Lung (tissue), 12 donors: Measurements from ENCODE around the gene ANGPTL3. TPM values are rescaled to one million over a fixed set of nuclear protein-coding genes. Genes with fewer than 3 reads are reported as not detected.
"Not testable (repeated sequence)": the region's sequence is repeated elsewhere in the genome, so short reads cannot be mapped to it uniquely, and the experiment has no call there.

Experiments
- ATAC-seq: fragments of 200-7000 bp; cut with Tn5 transposase; one replicate; pipeline ENCODE4 v1.9.1; 2020; ENCODE audit warnings: moderate number of reproducible peaks; ENCODE audit not compliant: insufficient read depth, low FRiP score
- DNase-seq, 3 donors: peaks; one replicate each; pipeline ENCODE4 v3.0.0-alpha.2; 2013 to 2017
- H3K27ac ChIP-seq, 2 donors: one replicate each; pipeline ENCODE4 v1.5.1; 2013; ENCODE audit warnings: mild to moderate bottlenecking in 2 of 2, moderate library complexity in 2 of 2, control low read depth in 1 of 2, inconsistent platforms in 1 of 2, low read depth in 1 of 2, low read length in 1 of 2
- H3K27me3 ChIP-seq, 3 donors: one replicate each; pipeline ENCODE4 v1.5.1; 2013; ENCODE audit warnings: low read length in 2 of 3; ENCODE audit not compliant: control insufficient read depth in 3 of 3, insufficient read depth in 3 of 3
- H3K36me3 ChIP-seq, 4 donors: one replicate each; pipeline ENCODE4 v1.5.1; 2013; ENCODE audit warnings: low read length in 4 of 4, mild to moderate bottlenecking in 1 of 4, moderate library complexity in 1 of 4; ENCODE audit not compliant: control insufficient read depth in 4 of 4, insufficient read depth in 4 of 4
- H3K4me1 ChIP-seq, 5 donors: one replicate each; pipeline ENCODE4 v1.5.1; 2013; ENCODE audit warnings: low read length in 5 of 5, mild to moderate bottlenecking in 2 of 5, moderate library complexity in 1 of 5; ENCODE audit not compliant: control insufficient read depth in 5 of 5, insufficient read depth in 5 of 5
- H3K4me3 ChIP-seq: one replicate; pipeline ENCODE4 v1.5.1; 2013; ENCODE audit warnings: mild to moderate bottlenecking, control low read depth, moderate library complexity
- H3K9ac ChIP-seq, 2 donors: one replicate each; pipeline ENCODE4 v1.5.1; 2013; ENCODE audit warnings: low read length in 2 of 2, control low read depth in 1 of 2; ENCODE audit not compliant: insufficient read depth in 1 of 2
- H3K9me3 ChIP-seq, 4 donors: one replicate each; pipeline ENCODE4 v1.5.1; 2013; ENCODE audit warnings: low read length in 3 of 4, mild to moderate bottlenecking in 1 of 4, moderate library complexity in 1 of 4; ENCODE audit not compliant: control insufficient read depth in 4 of 4, insufficient read depth in 3 of 4
- WGBS, 2 donors: extraction: QIAGEN DNeasy Blood & Tissue Kit; methylation state at CpG; one replicate each; pipeline ENCODE4 v1.1.7; 2013; 5-methylcytosine and 5-hydroxymethylcytosine counted together
- polyA plus RNA-seq, 2 donors: library from polyadenylated mRNA; stranded (reverse); fragments of 200-250 nt; gene quantifications; one replicate each; pipeline ENCODE4 v1.2.1, GENCODE V29; 2013
- total RNA-seq, 2 donors: library from RNA; depleted of rRNA in 1 of 2; stranded (reverse); fragments of >200 nt in 1 of 2; gene quantifications; one replicate each; pipeline ENCODE4 v1.2.1, GENCODE V29; 2014 to 2021
- TF ChIP-seq, protein P1 (sequence below): IDR thresholded peaks from 2 replicates; pipeline ENCODE4 v1.5.1; 2012; ENCODE audit warnings: mild to moderate bottlenecking; ENCODE audit errors: control extremely low read depth, extremely low read depth
- donor health status: control.
- donor health status: control.
- donor health status: Bipolar disorder and iron deficiency.
- donor health status: healthy.
- donor health status: DM: yes; HTN: yes; CAD: no.

Gene ANGPTL3
- total and polyA plus RNA-seq, 4 donors, result 0.06 TPM; not detected in 3

GRCh38 chr1:62608905-62609304, 11.6 kb downstream of the ANGPTL3 start:
- ATAC-seq, result no peak
- TF ChIP-seq, protein P1, sequence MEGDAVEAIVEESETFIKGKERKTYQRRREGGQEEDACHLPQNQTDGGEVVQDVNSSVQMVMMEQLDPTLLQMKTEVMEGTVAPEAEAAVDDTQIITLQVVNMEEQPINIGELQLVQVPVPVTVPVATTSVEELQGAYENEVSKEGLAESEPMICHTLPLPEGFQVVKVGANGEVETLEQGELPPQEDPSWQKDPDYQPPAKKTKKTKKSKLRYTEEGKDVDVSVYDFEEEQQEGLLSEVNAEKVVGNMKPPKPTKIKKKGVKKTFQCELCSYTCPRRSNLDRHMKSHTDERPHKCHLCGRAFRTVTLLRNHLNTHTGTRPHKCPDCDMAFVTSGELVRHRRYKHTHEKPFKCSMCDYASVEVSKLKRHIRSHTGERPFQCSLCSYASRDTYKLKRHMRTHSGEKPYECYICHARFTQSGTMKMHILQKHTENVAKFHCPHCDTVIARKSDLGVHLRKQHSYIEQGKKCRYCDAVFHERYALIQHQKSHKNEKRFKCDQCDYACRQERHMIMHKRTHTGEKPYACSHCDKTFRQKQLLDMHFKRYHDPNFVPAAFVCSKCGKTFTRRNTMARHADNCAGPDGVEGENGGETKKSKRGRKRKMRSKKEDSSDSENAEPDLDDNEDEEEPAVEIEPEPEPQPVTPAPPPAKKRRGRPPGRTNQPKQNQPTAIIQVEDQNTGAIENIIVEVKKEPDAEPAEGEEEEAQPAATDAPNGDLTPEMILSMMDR, result no peak
- H3K36me3 ChIP-seq, result peaks cover 0 to 4% (median 0%) of the 10 kb centered on the region in 4 donors
- no peak overlapping the region for H3K4me3 ChIP-seq
- no peak for DNase-seq
- H3K4me1 ChIP-seq, result no peaks in the 10 kb centered on the region
- H3K9me3 ChIP-seq, result no peaks in the 10 kb centered on the region
- H3K9ac ChIP-seq, result no peak overlapping the region
- no peak overlapping the region for H3K27ac ChIP-seq
- H3K27me3 ChIP-seq, result no peaks in the 10 kb centered on the region

DNA sequence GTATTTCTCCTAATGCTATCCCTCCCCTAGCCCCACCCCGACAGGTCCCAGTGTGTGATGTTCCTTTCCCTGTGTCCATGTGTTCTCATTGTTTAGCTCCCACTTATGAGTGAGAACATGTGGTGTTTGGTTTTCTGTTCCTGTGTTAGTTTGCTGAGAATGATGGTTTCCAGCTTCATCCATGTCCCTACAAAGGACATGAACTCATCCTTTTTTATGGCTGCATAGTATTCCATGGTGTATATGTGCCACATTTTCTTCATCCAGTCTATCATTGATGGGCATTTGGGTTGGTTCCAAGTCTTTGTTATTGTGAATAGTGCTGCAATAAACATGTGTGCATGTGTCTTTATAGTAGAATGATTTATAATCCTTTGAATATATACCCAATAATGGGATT, 13.3 kb downstream of the ANGPTL3 start:
- H3K9me3 ChIP-seq, H3K9ac ChIP-seq, H3K4me3 ChIP-seq, H3K4me1 ChIP-seq, DNase-seq, H3K36me3 ChIP-seq, H3K27ac ChIP-seq, ATAC-seq, H3K27me3 ChIP-seq: not testable (repeated sequence)
- 95 to 98% methylated on average over 1 of the region's 1 CpG for WGBS, 2 donors

- TF ChIP-seq, protein P1, result no peak
- Histone ChIP-seq H3K36me3 (peaks cover 0 to 4% (median 0%) of the 10 kb centered on the region in 4 donors), H3K4me1 (no peaks in the 10 kb centered on the region), H3K4me3 (no peak overlapping the region), H3K27ac (no peak overlapping the region), H3K9me3 (no peaks in the 10 kb centered on the region), H3K27me3 (no peaks in the 10 kb centered on the region), H3K9ac (no peak overlapping the region)
- DNase-seq, result no peak
- WGBS, 2 donors, result 96 to 98% methylated on average over 2 of the region's 2 CpGs
- ATAC-seq, result no peak
Observed at GRCh38 chr1:62612770-62613169, 15.4 kb downstream of the ANGPTL3 start.

DNA sequence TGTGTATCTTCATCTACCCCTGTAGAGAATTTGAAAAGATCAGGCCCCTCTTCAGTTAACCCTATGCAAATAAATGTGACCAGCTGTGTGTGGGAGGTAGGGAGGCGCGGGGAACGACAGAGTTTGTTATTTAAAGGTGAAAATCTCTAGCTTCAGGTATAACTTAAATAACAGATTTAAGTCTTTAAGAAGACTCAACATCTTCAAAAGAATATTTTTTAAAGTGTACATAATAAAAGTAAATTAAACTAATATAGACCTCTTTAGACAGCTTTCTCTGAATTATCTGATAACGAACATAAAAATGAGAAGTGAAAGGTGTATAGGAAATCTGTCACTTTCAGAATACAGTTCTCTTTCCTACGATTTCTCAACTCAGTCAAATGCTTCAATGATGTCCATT, 16.0 kb downstream of the ANGPTL3 start:
- Histone ChIP-seq H3K27ac (no peak overlapping the region), H3K4me1 (no peaks in the 10 kb centered on the region), H3K9me3 (no peaks in the 10 kb centered on the region), H3K36me3 (peaks cover 0 to 7% (median 0%) of the 10 kb centered on the region in 4 donors), H3K27me3 (no peaks in the 10 kb centered on the region), H3K9ac (no peak overlapping the region), H3K4me3 (no peak overlapping the region)
- DNase-seq (no peak), ATAC-seq (no peak)
- WGBS, 2 donors, result 77 to 81% methylated on average over 5 of the region's 5 CpGs
- TF ChIP-seq, protein P1, result no peak
